NCI-H146 treated with DMSO at 0.1 percent for 48 hours (cell line): Measurements from ENCODE around the gene CEP78.

ENCODE experiments used
- DNase-seq: peaks from one replicate; lab custom pipeline; 2025; ENCODE audit not compliant: unreplicated experiment; lab: John Stamatoyannopoulos, UW

CEP78 gene

DNA sequence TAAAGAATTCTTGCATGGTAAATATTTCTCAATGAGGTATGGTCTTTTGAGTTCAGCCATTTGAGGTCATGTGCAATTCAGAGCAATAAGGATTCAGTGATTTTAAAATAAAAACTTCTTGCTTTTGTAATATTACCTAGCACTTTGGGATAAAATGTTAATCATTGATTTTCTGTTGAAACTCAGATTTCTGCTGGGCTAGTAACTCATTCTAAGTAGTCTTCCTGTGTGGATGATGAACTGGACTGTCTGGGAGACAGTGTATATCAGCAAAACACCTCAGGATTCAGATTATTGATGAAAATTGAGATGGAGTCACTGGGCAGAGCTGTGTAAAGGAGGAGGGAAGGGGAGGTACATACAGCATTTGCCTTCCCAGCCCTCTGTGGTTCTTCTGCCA lies 50.2 kb downstream of the CEP78 start:
- DNase-seq: no peak

GRCh38 chr9:78286946-78287388 lies 51.1 kb downstream of the CEP78 start:
- no peak for DNase-seq

GRCh38 chr9:78288214-78288892 lies 52.5 kb downstream of the CEP78 start:
- DNase-seq: no peak

GRCh38 chr9:78289474-78289873 lies 53.6 kb downstream of the CEP78 start:
- no peak for DNase-seq

GRCh38 chr9:78291240-78291925 lies 55.5 kb downstream of the CEP78 start:
- no peak for DNase-seq

GRCh38 chr9:78292026-78292425 lies 56.2 kb downstream of the CEP78 start:
- no peak for DNase-seq

GRCh38 chr9:78292716-78293497 lies 57.0 kb downstream of the CEP78 start:
- no peak for DNase-seq

DNA sequence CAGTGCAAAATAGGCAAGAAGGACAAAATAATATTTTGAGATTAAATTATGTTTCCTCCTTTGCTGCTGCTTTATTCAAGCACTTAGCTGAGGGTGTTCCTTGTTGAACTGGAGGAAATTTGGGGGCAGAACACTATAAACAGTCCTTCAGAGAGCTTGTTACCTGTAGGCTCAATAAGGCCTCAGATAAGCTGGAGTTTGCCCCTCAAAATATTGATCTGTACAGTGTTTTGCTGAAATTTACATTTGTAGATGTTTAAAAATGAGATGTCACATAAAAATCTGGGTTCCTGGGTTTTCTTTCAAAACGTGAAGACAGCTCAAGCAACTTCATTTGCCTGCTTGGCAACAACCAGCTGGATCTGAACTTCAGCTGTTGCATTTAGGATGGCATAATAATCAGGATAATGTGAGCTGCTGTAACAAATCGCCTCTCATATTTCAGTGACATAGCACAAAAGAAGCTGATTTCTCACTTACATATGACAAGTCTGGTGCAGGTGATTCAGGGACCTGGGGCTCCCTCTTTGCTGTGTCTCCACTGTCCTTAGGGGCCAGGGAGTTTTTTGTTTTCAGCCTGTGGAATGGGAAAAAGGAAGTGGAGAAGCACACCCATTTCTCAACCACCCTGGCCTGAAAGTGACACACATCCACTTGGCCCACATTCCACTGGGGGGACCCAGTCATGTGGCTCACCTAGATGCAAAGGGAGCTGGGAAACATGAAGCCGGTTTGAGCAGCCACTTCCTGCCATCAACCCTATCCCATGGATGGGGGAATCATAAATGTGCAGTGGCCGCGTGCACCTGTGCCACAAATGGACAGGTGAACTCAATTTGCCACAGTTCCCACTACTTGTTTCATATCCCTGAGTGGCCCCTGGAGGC lies 58.7 kb downstream of the CEP78 start:
- DNase-seq: no peak

DNA sequence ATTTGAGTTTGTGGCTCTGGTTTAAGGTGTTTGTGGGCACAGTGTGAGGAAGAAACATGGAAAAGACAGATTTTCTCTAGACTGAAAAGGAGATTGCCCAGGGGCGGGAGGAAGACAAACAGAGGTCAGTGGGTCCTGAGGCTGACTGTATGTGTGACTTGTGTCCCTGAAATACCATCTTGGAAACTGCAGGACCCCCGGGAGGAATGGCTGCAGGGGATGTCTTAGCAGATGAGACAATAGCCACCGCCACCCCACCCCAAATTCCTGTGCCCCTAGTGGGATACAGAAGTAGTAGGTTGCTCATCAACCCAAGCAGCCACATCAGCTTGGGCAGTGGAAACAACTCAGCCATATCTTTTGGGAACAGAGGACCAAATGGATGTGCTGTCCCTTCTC lies 59.3 kb downstream of the CEP78 start:
- DNase-seq: no peak

- DNase-seq: no peak
Measured at GRCh38 chr9:78295731-78296130, 59.9 kb downstream of the CEP78 start.

DNA sequence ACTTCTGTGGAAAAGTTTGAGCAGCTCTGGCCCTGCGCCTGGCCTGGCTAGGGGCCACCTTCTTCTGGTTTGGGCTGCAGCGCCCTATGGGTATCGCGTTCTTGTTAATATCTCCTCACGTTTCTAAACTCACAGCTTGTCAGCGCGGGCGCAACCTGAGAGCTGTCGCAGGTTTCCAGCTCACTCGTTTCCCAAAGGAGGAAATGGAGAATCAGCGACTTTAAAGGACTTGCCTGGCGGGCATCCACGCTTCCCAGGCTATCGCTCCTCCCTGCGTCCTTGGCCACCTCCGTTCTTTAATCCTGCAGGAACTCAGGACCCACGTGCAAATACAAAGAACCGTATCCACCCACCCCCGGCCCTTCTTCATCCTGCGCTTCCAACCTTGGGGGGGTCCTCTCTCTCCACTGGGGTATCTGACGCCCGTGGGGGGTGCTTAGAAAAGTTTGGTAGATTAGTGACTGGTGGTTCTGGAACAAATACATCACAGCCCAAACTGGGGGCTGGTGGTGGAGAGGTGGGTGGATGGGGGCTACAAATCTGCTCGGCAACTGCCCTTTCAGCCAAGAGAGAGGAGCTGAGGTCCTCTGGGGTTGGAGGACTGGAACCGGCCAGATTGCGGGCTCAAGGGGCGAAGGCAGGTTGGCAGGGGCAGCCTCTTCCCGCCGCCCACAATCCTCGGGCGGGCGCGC lies 60.5 kb downstream of the CEP78 start:
- DNase-seq: peak; percentile 20

DNA sequence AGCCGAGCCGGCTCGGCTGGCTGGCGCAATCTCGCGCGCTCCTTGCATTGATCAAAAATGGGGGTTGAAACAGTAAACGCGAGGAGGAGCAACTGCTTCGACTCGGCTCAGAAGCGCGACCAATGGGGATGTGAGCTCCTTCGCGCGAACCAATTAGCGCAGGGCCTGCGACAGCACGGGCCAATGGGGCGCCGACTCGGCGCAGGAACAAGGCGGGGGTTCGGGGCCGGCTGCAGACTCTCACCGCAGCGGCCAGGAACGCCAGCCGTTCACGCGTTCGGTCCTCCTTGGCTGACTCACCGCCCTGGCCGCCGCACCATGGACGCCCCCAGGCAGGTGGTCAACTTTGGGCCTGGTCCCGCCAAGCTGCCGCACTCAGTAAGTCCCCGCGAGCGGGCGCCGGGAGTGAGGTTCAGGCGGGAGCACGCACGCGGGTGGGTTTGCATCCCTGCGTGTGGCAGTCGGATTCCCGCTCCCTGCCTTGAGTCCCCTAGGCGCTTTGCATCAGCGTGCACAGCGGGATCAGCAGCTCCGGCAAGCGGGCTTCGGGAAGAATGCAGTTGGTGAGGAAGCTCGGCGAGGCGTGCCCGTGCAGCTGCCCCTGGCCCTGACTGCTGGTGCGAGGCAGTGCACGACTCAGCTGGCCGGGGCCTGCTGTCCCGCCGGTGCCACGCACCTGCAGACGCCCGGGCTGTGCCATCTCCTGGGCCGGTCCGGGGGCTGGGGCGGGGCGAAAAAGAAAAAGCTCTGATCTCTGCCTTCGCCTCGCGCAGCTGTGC lies 61.2 kb downstream of the CEP78 start, which contains the start of gene PSAT1:
TSS of gene PSAT1 (plus strand) at position 233 of the 779 bp plus-strand sequence. CDS start at position 319, 86 bp downstream.
- DNase-seq: peak; percentile 82

DNA sequence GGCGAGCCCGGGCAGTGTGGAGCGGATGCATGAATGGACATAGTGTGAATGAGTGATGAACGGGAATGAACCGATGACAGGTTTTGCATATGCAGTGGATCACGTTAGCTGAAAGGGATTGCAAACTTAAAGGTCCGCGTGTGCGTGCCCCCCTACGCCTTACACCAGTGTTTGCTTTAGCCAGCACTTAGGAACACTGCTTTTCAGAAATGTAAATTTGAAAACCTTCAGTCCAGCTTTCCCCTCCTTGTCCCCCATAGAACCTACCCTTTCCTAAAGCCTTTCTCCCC lies 61.7 kb downstream of the CEP78 start:
- DNase-seq: no peak

DNA sequence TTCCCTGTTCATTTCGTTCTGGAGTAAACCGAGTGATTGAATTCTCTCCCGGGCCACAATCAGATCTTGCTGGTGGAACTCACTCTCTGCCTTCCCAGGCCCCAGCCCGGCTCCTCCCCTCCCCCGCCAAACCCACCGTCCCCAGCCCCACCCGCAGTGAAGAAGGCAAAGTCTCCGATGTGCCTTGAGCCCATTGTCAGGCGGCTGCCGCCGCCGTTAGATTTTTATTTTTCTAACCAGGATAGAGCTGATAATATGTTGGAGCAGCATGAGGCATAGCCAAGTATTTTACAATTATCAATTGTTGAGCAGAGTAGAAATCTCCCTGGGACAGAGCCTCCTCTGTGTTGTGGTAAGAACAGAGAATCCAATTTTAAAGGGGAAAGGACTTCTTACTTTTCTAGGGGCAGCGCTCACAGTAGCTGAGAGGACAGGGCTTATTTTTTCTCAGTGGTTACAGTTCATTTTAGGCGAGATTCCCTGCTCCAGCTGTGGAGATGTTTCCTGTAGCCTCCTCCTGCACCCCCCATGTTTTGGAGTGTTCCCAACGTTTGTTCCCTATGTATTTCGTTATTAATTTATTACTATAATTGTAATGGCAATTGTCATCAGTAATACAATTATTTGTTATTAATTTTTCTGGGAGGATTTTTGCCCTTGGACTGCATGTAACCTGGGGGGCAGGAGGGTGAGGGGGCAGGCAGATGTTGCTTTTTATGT lies 62.3 kb downstream of the CEP78 start:
- peak; percentile 0 for DNase-seq

DNA sequence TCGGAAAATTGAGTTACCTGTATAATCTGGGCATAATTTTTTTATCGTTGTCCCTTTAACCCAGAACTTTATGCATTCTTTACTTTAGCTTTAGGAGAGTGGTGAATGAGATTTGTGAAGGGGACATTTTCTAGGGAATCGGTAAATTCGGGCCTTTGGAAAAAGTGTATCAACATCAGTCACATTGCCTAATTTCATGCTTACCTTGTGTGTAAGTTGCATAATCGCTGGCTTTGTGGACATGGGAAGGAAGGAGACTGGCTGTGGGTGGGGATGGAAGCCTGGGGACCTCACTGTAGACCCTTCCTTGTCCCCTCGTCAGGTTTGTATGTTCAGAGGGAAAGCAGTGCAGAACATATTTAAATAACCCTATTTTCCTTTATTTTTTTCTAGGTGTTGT lies 64.3 kb downstream of the CEP78 start:
- DNase-seq: no peak

DNA sequence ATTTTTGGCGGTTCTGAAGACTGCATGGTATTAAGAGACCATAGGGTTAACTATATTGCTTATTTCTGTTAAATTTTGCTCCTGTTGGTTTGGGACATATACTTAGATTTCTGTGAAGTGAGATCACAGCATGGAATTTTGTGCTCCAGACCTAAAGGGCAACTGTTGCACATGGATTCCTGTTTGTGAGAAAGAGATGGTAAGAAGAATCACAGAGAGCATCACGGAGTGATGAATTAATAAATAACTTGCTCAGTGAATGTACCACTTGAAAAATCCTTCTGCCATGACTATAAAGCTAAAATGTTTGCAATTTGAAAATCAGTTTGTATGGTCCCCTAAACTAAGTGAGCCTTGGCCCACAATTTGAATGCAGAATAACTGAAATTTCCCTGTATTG lies 65.6 kb downstream of the CEP78 start:
- no peak for DNase-seq

GRCh38 chr9:78303377-78304062 lies 67.6 kb downstream of the CEP78 start:
- DNase-seq: no peak

DNA sequence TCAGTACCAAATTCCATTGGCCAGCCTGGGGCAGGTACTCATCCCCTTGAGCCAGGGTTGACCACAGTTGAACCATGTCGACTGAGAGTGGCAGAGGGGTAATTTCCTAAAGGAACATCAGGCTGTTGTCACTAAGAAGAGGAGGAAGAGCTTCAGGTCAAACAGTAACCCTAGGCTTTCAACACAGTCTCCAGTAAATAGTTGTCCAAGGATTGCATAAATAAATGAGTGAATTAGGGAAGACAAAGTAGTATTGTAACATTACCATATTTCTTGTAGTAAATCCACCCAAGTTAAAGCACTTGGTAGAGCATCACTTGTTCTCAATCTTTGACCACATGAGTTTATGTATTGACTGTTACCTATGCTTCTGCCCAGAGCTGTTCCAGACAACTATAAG lies 68.5 kb downstream of the CEP78 start:
- no peak for DNase-seq
